ENCODE results near the gene MBNL2.

DNA sequence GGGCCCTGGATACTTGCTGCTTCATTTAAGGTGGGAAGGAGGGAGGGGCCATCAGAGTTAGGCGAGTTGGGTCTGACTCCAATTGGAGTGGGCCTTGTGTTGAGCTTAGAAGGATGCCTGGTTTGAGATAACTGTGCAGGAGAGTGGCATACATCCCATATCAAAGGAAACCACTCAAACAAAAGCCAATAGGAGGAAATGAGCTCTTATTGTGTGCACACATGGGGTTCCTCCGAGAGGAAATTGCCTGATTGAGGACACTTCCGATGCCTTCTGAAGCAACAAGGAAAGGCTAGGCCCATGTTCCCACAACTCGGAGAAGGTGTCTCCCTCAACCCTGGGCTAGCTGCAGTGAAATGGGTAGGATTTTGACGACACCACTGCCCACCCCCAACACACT lies 19.6 kb downstream of the MBNL2 start:
- no peak for TF ChIP-seq GABPA (IDR thresholded peaks at IDR 0.05; ENCODE audit: low read depth)
- TF ChIP-seq, protein P1, sequence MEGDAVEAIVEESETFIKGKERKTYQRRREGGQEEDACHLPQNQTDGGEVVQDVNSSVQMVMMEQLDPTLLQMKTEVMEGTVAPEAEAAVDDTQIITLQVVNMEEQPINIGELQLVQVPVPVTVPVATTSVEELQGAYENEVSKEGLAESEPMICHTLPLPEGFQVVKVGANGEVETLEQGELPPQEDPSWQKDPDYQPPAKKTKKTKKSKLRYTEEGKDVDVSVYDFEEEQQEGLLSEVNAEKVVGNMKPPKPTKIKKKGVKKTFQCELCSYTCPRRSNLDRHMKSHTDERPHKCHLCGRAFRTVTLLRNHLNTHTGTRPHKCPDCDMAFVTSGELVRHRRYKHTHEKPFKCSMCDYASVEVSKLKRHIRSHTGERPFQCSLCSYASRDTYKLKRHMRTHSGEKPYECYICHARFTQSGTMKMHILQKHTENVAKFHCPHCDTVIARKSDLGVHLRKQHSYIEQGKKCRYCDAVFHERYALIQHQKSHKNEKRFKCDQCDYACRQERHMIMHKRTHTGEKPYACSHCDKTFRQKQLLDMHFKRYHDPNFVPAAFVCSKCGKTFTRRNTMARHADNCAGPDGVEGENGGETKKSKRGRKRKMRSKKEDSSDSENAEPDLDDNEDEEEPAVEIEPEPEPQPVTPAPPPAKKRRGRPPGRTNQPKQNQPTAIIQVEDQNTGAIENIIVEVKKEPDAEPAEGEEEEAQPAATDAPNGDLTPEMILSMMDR (IDR thresholded peaks at IDR 0.05; ENCODE audit: insufficient read depth, low read length): no peak
- no peak for TF ChIP-seq POLR2AphosphoS5 (IDR thresholded peaks at IDR 0.05; ENCODE audit: low read depth)

All from HL-60 (cell line).